HG03521 (cell line): ENCODE measurements around the gene DMD.
A peak's percentile ranks its signal among the peaks of the same experiment; 100 is the strongest.
"Not testable (repeated sequence)": the region's sequence is repeated elsewhere in the genome, so short reads cannot be mapped to it uniquely, and the experiment has no call there.

Experiments used
- ATAC-seq: cut with Tn5 transposase; IDR thresholded peaks from one replicate; pipeline ENCODE4 v1.9.1; 2021; ENCODE audit warnings: mild to moderate bottlenecking, moderate library complexity; ENCODE audit not compliant: unreplicated experiment

Gene DMD

GRCh38 chrX:31377821-31378220 is 1833.5 kb downstream of the DMD start:
- not testable (repeated sequence) for ATAC-seq

DNA sequence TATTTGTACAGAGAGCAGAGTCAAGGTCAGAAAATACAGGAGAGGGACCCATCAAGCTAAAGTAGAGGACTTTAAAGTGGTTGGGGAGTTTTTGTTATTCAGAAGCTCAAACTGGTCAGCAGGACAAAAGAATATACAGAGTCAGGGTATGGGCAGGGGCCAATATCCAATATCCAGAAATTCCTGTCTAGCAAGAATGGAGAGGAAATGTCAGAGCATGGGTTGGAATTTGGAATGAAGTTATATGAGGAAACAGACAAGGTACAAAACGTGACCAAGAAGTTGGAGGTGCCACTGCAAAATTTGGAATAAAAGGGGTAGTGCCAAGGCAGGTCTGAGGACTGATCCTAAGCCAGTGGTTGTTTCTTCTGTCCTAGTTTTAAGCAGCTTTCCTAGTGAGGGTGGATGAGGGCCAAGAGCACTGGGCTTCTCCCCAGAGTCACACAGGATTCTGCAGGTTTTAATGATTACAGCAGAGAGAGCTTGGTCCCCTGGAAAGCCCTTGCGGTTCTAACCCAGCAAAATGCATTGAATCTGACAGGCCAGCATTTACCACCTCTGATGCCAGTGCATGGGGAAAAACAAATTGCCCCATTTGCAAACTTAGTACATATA is 1834.8 kb downstream of the DMD start:
- ATAC-seq: no peak

DNA sequence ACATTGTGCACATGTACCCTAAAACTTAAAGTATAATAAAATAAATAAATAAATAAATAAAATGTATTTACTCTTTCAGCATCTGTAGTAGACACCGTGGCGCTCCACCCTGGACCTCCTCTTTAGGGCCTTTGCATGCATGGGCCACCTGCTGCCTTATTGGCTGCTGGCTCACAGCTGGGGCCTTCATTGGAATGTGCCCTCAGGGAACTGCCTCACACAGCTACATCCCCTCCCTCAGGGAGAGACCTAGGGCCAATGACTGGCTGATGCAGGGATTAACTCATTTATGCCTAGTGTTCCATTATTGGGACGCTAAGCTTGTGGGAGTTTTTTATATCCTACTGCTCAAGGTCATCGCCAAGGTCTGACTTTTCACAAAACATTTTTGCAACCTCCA is 1836.6 kb downstream of the DMD start:
- ATAC-seq: no peak

DNA sequence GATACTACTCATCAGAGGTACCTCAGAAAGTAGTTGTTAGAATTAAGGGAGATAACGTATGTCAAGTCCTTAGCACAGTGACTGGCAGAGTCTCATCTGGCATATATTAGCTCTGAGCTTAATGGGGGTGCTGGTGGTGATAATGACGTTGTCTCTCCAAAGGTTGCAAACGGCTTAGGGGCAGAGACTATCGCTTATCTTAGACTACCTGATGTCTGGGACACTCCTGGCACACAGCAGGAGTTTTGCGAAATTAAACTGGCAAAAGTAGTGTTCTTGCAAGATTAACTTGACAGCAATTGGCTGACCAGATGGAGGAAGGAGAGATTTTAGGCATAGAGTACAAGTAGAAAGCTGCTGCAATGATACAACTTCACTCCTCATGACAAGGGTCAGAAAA is 1839.4 kb downstream of the DMD start:
- no peak for ATAC-seq

- ATAC-seq: no peak
Observed at GRCh38 chrX:31367816-31368215, 1843.5 kb downstream of the DMD start.

DNA sequence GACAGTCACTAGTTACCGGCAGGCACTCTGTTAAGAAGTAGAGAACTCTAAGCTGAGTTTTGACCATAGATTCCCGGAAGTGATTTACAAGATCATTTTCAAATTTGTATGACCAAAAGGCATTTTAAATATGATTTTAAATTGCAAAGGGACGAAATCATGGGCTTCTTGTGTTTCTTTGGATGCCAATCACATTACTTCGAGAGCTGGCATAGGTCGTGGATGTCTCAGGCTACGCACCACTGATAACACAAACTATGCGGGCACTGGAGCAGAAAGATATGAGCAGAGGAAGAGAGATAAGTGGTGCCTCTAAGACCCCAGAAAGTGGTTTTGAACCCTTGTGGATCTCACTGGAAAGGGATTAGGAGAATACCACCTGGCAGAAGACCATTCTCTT is 1845.3 kb downstream of the DMD start:
- no peak for ATAC-seq

DNA sequence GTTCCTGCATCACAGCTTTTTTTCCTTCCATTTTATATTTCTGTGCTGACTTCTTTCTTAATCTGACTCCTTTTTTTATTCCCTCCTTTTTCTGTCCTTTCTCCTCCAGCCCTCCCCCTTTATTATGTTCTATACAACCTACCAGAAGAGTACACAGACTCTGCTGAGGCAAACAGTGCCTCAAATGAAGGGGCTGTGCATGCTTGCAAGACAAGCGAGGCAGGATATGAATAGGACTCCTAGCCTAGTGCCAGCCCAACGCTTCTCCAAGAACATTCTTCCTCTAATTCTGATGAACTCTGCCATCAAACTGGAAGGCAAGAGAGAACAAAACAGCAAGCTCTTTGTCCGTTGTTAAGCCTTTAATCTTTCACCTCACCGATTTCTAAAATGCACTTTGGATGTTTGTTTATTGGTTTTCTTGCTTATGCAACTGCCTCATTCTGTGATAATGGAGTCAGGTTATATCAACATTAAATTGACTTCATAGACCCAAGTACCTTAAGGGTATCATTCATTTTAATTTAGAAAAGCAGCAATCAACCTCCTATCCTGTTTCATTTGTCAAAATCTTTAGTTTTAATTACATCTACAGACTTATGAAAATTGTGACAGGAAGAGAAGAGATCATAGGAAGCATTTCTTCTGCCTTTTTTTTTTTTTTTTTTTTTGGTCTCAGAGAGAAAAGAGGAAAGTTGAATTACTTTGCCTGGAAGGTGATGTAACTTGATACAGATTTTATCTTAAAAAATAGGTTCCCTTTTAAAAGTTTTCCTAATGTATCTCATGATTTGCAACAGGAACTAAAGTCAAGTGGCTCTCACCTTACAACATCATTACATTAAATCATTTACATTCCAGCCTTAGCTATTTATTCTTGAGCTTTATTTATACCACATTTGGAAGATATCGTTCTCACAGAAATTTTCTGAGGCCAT is 1854.8 kb downstream of the DMD start:
- no peak for ATAC-seq

DNA sequence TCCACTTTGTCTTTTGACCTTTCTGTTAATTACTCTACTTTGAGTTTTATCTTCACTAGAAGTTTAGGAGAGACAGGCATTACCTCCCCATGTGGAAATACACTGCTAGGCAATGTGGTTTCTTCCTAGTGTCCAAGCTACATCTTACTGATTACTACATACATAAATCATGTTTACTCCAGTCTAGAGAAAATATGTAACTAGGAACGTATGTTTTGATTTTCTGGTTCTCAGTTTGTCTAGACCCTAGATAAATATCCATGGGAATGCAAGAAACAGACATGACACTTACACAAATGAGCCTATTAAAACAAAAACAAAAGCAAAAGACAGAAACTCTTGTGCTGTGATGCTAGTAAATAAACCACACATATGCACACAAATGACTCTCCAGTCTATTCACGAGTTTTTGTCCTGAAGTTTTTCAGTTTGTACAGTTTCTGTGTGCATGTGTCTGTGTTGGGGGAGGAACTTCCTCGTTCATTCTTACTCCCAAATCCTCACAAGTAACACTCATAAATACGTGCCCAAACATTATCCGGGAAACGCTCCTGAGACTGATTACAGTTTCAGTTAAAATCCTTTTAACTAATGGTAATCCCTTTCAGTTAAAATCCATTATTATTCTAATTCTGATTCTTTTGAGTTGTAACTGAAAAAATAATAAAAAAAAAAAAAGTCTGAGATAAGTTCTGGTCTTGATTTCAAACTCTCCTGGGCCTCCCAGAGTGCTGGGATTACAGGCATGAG is 1856.0 kb downstream of the DMD start:
- no peak for ATAC-seq

GRCh38 chrX:31353095-31353494 is 1858.3 kb downstream of the DMD start:
- no peak for ATAC-seq

GRCh38 chrX:31350808-31351074 is 1860.6 kb downstream of the DMD start:
- no peak for ATAC-seq

- no peak for ATAC-seq
Observed at GRCh38 chrX:31349515-31349914, 1861.8 kb downstream of the DMD start.

GRCh38 chrX:31340587-31340986 is 1870.8 kb downstream of the DMD start:
- no peak for ATAC-seq

DNA sequence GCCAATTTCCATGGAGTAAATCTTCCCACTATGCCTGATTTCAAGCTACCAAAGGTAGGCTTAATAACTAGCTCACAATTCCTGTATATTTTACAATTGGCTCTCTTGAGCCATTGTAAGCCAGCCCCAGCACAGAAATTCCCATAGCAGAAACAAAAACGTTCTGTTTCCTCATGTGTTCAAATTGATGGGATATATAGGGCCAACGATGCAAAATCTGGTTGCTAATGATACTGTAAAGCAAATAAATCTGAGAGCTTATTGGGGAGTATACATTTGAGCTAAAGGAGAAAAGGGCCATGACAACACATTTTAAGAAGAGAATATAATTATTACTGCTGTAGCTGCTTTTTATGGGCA is 1872.4 kb downstream of the DMD start:
- ATAC-seq: no peak

DNA sequence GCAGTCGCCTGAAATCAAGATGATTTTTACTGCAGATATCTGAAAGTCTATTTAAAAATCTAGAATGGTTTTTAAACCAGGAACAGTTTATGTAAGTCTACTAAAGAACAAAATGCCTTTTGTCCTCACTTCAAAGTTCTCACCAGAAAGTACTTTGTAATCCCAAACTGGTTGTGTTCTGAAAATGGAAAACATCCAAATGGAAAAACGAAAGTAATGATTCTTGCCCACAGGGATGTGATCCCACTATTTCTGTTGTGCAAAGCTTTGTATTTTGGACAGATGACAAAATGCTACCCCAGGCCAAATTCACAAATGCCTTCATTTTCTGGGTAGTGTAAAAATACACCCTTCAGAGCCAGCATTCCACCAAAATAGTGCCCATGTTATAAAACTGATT is 1874.0 kb downstream of the DMD start:
- ATAC-seq: no peak

DNA sequence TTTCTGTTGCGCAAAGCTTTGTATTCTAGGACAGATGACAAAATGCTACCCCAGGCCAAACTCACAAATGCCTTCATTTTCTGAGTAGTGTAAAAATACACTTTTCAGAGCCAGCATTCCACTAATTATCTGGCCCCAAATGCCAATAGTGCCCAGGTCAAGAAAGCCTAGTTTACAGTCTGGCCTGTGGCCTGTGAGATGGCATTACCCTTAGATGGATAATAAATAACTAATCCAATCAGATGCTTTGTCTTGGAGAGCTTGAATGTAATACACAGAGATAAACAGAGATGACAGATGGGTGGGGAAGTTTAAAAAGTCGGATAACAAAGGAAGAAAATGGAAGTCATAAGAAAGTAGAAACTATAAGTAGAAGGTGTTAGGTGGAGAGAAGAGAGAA is 1874.9 kb downstream of the DMD start:
- no peak for ATAC-seq

DNA sequence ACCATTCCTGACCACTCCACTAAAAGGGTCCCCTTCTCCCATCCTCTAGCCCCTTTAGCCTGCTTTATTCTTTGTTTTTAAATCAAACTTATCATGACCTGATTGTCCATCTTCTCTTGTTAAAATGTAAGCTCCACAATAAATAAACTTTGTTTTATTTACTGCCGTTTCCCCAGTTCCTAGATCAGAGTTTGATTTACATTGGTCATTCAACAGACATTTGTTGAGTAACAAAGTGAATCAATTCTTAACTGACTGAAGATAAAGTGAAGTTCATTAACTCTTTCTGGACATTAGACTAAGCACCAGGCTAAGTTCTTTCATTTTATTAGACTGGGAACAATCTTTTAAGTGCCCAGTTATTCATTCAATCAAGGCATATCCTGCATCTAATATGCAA is 1876.4 kb downstream of the DMD start:
- no peak for ATAC-seq

DNA sequence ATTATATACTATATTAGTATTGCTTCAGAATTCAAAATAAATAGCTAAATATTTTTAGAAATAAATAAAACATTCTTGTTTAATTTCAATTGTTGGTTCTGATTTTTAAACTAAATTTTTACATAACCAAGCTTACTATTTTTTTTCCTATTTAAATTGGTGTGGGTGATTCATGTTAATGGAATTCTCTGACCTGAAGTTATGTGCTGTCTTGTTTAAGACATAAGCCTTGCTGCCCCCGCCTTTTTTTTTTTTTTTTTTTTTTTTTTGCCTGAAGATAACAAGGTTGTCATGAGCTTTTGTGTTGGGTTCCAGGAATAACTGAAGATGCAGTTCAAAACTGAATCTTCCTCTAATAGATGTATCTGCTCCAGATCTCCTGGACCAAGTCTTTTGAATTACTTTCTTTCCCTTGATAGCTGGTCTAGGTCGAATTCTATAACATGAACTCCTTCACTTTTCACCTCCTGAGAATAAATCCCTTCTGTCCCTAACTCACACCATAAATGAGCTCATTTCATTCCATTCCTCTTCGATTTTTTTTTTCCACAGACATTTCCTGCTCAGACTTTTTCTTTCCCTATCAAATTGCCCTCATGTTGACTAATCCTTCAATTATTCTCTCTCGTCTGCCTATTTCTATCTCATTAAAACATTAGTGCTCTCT is 1878.1 kb downstream of the DMD start:
- ATAC-seq: no peak

GRCh38 chrX:31331928-31332327 is 1879.4 kb downstream of the DMD start:
- no peak for ATAC-seq

- ATAC-seq: no peak
Observed at GRCh38 chrX:31331015-31331414, 1880.3 kb downstream of the DMD start.

GRCh38 chrX:31329298-31329697 is 1882.1 kb downstream of the DMD start:
- no peak for ATAC-seq

GRCh38 chrX:31323658-31324057 is 1887.7 kb downstream of the DMD start:
- peak; percentile 72 for ATAC-seq

GRCh38 chrX:31320740-31321139 is 1890.6 kb downstream of the DMD start:
- no peak for ATAC-seq
